WTC11 (cell line): ENCODE results near the gene BCORL1. TPM values are rescaled to one million over a fixed set of nuclear protein-coding genes. Genes with fewer than 3 reads are reported as not detected.

Experiments used
- ATAC-seq: fragments of 200-7000 bp; cut with Tn5 transposase; 2 replicates; pipeline ENCODE4 v1.10.0; 2021; ENCODE audit warnings: mild to moderate bottlenecking, moderate library complexity
- CTCF ChIA-PET: fragments of 300-600 bp; sonication (Branson Sonifier 250); formaldehyde crosslinking; loops from one replicate; lab custom pipeline; 2021; ENCODE audit warnings: antibody characterized with exemption; lab: Charles Lee
- POLR2A ChIA-PET: fragments of 350-600 bp; sonication (Branson Sonifier 250); formaldehyde crosslinking; loops from one replicate; lab custom pipeline; 2021; ENCODE audit warnings: antibody characterized with exemption; lab: Charles Lee
- DNase-seq: peaks from one replicate; pipeline ENCODE4 v3.0.0; 2021; ENCODE audit warnings: low spot score
- H3K27ac Mint-ChIP-seq: 2 replicates; pipeline ENCODE4 v1.8.0; 2021; ENCODE audit warnings: mixed read lengths
- H3K27me3 Mint-ChIP-seq: 2 replicates; pipeline ENCODE4 v1.8.0; 2021; ENCODE audit warnings: low read depth, mild to moderate bottlenecking, moderate library complexity, mixed read lengths
- H3K36me3 Mint-ChIP-seq: 2 replicates; pipeline ENCODE4 v1.8.0; 2021; ENCODE audit warnings: mixed read lengths
- H3K4me1 Mint-ChIP-seq: 2 replicates; pipeline ENCODE4 v1.8.0; 2022; ENCODE audit warnings: mixed read lengths
- H3K4me3 Mint-ChIP-seq: 2 replicates; pipeline ENCODE4 v1.8.0; 2021; ENCODE audit warnings: mild to moderate bottlenecking, moderate library complexity, mixed read lengths
- H3K9me3 Mint-ChIP-seq: 2 replicates; pipeline ENCODE4 v1.8.0; 2021; ENCODE audit warnings: mixed read lengths
- ESRRA ChIP-seq: sonication (generic); formaldehyde crosslinking; IDR thresholded peaks from 2 replicates; pipeline ENCODE4 v1.8.1; 2022; ENCODE audit warnings: mild to moderate bottlenecking, missing genetic modification reagents, borderline replicate concordance
- FOXJ3 ChIP-seq: sonication (generic); formaldehyde crosslinking; IDR thresholded peaks from 2 replicates; pipeline ENCODE4 v1.9.0; 2021; ENCODE audit warnings: missing genetic modification reagents, mild to moderate bottlenecking, borderline replicate concordance
- JAZF1 ChIP-seq: fragments of 250-450 bp; sonication (Bioruptor Pico); IDR thresholded peaks from 2 replicates; pipeline ENCODE4 v1.9.0; 2021; ENCODE audit warnings: moderate library complexity, mild to moderate bottlenecking, inconsistent platforms
- KAT7 ChIP-seq: sonication (generic); formaldehyde crosslinking; IDR thresholded peaks from 2 replicates; pipeline ENCODE4 v1.8.1; 2023; ENCODE audit warnings: missing genetic modification reagents, mild to moderate bottlenecking, borderline replicate concordance
- MXD4 ChIP-seq: fragments of 250-450 bp; sonication (Bioruptor Pico); IDR thresholded peaks from 2 replicates; pipeline ENCODE4 v1.8.0; 2021; ENCODE audit warnings: mild to moderate bottlenecking, moderate library complexity, borderline replicate concordance
- NFE2L1 ChIP-seq: sonication (generic); formaldehyde crosslinking; IDR thresholded peaks from 2 replicates; pipeline ENCODE4 v1.8.1; 2023; ENCODE audit warnings: missing genetic modification reagents
- PRRX2 ChIP-seq: fragments of 250-450 bp; sonication (Bioruptor Pico); IDR thresholded peaks from 2 replicates; pipeline ENCODE4 v1.8.0; 2021; ENCODE audit warnings: mild to moderate bottlenecking
- SMAD3 ChIP-seq: sonication (generic); formaldehyde crosslinking; IDR thresholded peaks from 2 replicates; pipeline ENCODE4 v1.8.0; 2022; ENCODE audit warnings: missing genetic modification reagents, mild to moderate bottlenecking, borderline replicate concordance
- TEAD1 ChIP-seq: sonication (generic); formaldehyde crosslinking; IDR thresholded peaks from 2 replicates; pipeline ENCODE4 v1.8.0; 2022; ENCODE audit warnings: mild to moderate bottlenecking, missing genetic modification reagents
- ZBTB21 ChIP-seq: sonication (generic); formaldehyde crosslinking; IDR thresholded peaks from 2 replicates; pipeline ENCODE4 v1.8.1; 2023; ENCODE audit warnings: mild to moderate bottlenecking, missing genetic modification reagents, borderline replicate concordance
- ZNF263 ChIP-seq: sonication (generic); formaldehyde crosslinking; IDR thresholded peaks from 2 replicates; pipeline ENCODE4 v1.8.1; 2022; ENCODE audit warnings: low read depth, mild to moderate bottlenecking, moderate library complexity, missing genetic modification reagents
- total RNA-seq: library from RNA; stranded (reverse); gene quantifications from 3 replicates; pipeline ENCODE4 v1.2.3, GENCODE V29; 2021
- TF ChIP-seq, protein P1 (sequence below): sonication (generic); formaldehyde crosslinking; conservative IDR thresholded peaks from 2 replicates; pipeline ENCODE4 v1.8.1; 2023; ENCODE audit warnings: mild to moderate bottlenecking, low read depth, missing genetic modification reagents, moderate library complexity
- TF ChIP-seq, protein P2 (sequence below): sonication (generic); formaldehyde crosslinking; IDR thresholded peaks from 2 replicates; pipeline ENCODE4 v1.8.1; 2023; ENCODE audit warnings: mild to moderate bottlenecking, missing genetic modification reagents
- TF ChIP-seq, protein P3 (sequence below): fragments of 250-450 bp; sonication (Bioruptor Pico); IDR thresholded peaks from 2 replicates; pipeline ENCODE4 v1.9.0; 2021; ENCODE audit warnings: mild to moderate bottlenecking
- TF ChIP-seq, protein P4 (sequence below): sonication (generic); formaldehyde crosslinking; IDR thresholded peaks from 2 replicates; pipeline ENCODE4 v1.8.0; 2023; ENCODE audit warnings: missing genetic modification reagents
- TF ChIP-seq, protein P5 (sequence below): sonication (generic); formaldehyde crosslinking; IDR thresholded peaks from 2 replicates; pipeline ENCODE4 v1.8.1; 2022; ENCODE audit warnings: missing genetic modification reagents, borderline replicate concordance
- TF ChIP-seq, protein P6 (sequence below): fragments of 250-450 bp; sonication (Bioruptor Pico); IDR thresholded peaks from 2 replicates; pipeline ENCODE4 v1.9.0; 2021; ENCODE audit warnings: mild to moderate bottlenecking

The BCORL1 gene
- total RNA-seq, 1 experiment from 2014 or later, result 12.0 TPM

DNA sequence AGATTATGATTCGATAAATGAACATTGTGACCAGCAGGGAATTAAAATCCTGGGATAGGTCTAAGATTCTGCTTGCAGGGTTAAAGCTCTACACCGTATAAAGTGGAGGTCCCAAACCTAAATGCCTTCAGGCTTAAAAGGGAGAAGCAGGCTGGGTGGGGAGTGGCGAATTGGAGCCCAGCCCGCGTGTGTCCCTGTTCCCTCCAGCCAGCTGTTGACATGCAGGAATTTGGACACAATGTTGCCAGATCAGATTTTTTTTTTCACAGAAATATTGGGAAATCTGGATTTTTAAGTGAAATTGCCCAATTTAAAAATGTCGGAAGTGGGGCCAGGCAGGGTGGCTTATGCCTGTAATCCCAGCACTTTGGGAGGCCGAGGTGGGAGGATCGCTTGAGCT is 67.4 kb downstream of the BCORL1 start:
- CTCF ChIA-PET, result no interaction called here
- TF ChIP-seq MXD4 (no peak), ZBTB21 (CRISPR knock-in tag) (no peak), JAZF1 (CRISPR knock-in tag) (no peak), FOXJ3 (no peak)
- TF ChIP-seq, protein P1, sequence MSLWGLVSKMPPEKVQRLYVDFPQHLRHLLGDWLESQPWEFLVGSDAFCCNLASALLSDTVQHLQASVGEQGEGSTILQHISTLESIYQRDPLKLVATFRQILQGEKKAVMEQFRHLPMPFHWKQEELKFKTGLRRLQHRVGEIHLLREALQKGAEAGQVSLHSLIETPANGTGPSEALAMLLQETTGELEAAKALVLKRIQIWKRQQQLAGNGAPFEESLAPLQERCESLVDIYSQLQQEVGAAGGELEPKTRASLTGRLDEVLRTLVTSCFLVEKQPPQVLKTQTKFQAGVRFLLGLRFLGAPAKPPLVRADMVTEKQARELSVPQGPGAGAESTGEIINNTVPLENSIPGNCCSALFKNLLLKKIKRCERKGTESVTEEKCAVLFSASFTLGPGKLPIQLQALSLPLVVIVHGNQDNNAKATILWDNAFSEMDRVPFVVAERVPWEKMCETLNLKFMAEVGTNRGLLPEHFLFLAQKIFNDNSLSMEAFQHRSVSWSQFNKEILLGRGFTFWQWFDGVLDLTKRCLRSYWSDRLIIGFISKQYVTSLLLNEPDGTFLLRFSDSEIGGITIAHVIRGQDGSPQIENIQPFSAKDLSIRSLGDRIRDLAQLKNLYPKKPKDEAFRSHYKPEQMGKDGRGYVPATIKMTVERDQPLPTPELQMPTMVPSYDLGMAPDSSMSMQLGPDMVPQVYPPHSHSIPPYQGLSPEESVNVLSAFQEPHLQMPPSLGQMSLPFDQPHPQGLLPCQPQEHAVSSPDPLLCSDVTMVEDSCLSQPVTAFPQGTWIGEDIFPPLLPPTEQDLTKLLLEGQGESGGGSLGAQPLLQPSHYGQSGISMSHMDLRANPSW (CRISPR knock-in tag), result no peak
- TF ChIP-seq, protein P2, sequence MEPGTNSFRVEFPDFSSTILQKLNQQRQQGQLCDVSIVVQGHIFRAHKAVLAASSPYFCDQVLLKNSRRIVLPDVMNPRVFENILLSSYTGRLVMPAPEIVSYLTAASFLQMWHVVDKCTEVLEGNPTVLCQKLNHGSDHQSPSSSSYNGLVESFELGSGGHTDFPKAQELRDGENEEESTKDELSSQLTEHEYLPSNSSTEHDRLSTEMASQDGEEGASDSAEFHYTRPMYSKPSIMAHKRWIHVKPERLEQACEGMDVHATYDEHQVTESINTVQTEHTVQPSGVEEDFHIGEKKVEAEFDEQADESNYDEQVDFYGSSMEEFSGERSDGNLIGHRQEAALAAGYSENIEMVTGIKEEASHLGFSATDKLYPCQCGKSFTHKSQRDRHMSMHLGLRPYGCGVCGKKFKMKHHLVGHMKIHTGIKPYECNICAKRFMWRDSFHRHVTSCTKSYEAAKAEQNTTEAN (CRISPR knock-in tag), result no peak
- H3K4me1 Mint-ChIP-seq, result 0 out of 2 replicates have a peak, but pooled peaks cover 1% of the 10 kb centered on the region
- DNase-seq (no peak), ATAC-seq (no peak)
- POLR2A ChIA-PET, result no interaction called here
- no peak overlapping the region for H3K4me3 Mint-ChIP-seq
- peaks cover 15% of the 10 kb centered on the region for H3K36me3 Mint-ChIP-seq
- no peaks in the 10 kb centered on the region for H3K27me3 Mint-ChIP-seq
- no peak overlapping the region for H3K27ac Mint-ChIP-seq
- H3K9me3 Mint-ChIP-seq, result peaks cover 4% of the 10 kb centered on the region

DNA sequence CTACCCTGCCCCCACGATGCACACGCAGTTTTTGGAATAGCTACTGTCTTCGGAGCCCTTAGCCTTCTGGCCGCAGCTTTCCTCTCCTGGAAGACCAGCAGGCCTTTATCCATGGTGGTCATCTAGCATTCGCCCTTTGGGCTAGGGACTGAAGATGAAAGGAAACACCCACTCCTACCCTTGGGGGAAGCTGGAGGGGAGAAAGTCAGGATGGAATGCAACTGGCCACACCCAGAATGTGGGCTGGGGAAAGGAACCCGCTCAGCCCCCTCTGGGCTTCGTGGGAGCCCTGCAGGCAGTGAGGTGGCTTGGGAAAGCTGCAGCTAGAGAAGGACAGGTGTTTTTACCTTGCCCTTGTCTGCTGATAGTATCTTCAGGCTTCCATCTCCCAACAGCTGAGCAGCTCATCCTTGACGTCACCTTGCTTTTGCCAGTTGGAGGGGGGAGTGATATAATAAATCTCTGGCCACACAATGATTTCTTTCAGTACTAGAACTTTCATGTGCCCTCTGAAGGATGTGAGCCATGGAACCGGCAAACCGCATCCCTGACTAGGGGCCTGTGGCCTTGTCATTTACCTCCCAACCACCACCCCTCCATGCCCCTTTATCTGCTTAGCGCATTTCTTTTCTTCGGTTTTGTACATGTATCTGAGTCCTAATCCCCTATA is 68.9 kb downstream of the BCORL1 start:
- peaks cover 15% of the 10 kb centered on the region for H3K4me1 Mint-ChIP-seq
- peaks cover 4% of the 10 kb centered on the region for H3K9me3 Mint-ChIP-seq
- no peak for TF ChIP-seq ESRRA (CRISPR knock-in tag)
- no peak for TF ChIP-seq SMAD3 (CRISPR knock-in tag)
- no peak for TF ChIP-seq PRRX2 (CRISPR knock-in tag)
- TF ChIP-seq, protein P3, sequence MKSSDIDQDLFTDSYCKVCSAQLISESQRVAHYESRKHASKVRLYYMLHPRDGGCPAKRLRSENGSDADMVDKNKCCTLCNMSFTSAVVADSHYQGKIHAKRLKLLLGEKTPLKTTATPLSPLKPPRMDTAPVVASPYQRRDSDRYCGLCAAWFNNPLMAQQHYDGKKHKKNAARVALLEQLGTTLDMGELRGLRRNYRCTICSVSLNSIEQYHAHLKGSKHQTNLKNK (CRISPR knock-in tag), result no peak
- TF ChIP-seq, protein P4, sequence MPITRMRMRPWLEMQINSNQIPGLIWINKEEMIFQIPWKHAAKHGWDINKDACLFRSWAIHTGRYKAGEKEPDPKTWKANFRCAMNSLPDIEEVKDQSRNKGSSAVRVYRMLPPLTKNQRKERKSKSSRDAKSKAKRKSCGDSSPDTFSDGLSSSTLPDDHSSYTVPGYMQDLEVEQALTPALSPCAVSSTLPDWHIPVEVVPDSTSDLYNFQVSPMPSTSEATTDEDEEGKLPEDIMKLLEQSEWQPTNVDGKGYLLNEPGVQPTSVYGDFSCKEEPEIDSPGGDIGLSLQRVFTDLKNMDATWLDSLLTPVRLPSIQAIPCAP (CRISPR knock-in tag), result no peak
- TF ChIP-seq KAT7 (CRISPR knock-in tag), result no peak
- TF ChIP-seq, protein P5, sequence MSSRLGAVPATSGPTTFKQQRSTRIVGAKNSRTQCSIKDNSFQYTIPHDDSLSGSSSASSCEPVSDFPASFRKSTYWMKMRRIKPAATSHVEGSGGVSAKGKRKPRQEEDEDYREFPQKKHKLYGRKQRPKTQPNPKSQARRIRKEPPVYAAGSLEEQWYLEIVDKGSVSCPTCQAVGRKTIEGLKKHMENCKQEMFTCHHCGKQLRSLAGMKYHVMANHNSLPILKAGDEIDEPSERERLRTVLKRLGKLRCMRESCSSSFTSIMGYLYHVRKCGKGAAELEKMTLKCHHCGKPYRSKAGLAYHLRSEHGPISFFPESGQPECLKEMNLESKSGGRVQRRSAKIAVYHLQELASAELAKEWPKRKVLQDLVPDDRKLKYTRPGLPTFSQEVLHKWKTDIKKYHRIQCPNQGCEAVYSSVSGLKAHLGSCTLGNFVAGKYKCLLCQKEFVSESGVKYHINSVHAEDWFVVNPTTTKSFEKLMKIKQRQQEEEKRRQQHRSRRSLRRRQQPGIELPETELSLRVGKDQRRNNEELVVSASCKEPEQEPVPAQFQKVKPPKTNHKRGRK (CRISPR knock-in tag), result no peak
- no peak for TF ChIP-seq TEAD1 (CRISPR knock-in tag)
- TF ChIP-seq JAZF1 (CRISPR knock-in tag), result no peak
- TF ChIP-seq ZNF263, result no peak
- TF ChIP-seq, all 79 proteins: peak for 0
- H3K27ac Mint-ChIP-seq, result no peak overlapping the region
- H3K4me3 Mint-ChIP-seq, result no peak overlapping the region
- ChIA-PET POLR2A (no interaction called here), CTCF (no interaction called here)
- ATAC-seq (no peak), DNase-seq (no peak)
- H3K27me3 Mint-ChIP-seq, result no peaks in the 10 kb centered on the region
- H3K36me3 Mint-ChIP-seq, result peaks cover 15% of the 10 kb centered on the region

DNA sequence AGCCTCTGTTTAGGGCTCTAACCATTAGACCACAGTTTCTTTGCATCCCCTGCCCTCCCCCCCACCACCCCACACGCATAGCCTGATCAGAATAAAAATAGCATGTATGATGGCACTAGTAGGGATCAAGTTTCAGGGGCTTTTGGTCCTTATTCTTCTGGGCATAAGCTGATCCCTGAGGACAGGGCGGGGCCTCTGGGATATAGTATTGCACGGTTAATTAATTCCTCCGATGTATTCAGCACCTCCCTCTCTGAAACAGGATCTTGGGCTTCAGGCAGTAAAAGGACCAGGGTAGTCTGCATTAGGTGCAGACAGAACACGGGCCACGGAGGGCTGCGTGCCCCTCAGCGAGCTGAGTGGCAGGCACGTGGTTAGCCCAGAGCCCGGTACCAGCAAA is 70.8 kb downstream of the BCORL1 start:
- ChIA-PET POLR2A (interaction anchor here (0.6 kb wide), 1 partner anchor 10 kb away, joined by 6 read pairs; no protein-coding TSS in a partner anchor), CTCF (interaction anchor here (0.7 kb wide), 1 partner anchor 127 kb away, joined by 3 read pairs; no protein-coding TSS in a partner anchor)
- Mint-ChIP-seq H3K4me1 (peaks cover 15% of the 10 kb centered on the region), H3K36me3 (peaks cover 12% of the 10 kb centered on the region), H3K27me3 (peaks cover under 1% of the 10 kb centered on the region), H3K27ac (no peak overlapping the region), H3K4me3 (no peak overlapping the region), H3K9me3 (peaks cover 4% of the 10 kb centered on the region)
- DNase-seq (no peak), ATAC-seq (no peak)
- no peak for TF ChIP-seq NFE2L1 (CRISPR knock-in tag)
- TF ChIP-seq, protein P6, sequence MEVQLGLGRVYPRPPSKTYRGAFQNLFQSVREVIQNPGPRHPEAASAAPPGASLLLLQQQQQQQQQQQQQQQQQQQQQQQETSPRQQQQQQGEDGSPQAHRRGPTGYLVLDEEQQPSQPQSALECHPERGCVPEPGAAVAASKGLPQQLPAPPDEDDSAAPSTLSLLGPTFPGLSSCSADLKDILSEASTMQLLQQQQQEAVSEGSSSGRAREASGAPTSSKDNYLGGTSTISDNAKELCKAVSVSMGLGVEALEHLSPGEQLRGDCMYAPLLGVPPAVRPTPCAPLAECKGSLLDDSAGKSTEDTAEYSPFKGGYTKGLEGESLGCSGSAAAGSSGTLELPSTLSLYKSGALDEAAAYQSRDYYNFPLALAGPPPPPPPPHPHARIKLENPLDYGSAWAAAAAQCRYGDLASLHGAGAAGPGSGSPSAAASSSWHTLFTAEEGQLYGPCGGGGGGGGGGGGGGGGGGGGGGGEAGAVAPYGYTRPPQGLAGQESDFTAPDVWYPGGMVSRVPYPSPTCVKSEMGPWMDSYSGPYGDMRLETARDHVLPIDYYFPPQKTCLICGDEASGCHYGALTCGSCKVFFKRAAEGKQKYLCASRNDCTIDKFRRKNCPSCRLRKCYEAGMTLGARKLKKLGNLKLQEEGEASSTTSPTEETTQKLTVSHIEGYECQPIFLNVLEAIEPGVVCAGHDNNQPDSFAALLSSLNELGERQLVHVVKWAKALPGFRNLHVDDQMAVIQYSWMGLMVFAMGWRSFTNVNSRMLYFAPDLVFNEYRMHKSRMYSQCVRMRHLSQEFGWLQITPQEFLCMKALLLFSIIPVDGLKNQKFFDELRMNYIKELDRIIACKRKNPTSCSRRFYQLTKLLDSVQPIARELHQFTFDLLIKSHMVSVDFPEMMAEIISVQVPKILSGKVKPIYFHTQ (CRISPR knock-in tag), result no peak
